Stimulated activated CD4-positive, alpha-beta T cell treated with anti-CD3 and anti-CD28 coated beads, Interleukin-4, amount 100 ng/mL, for 4 hours (primary cell): Measurements from ENCODE around the gene LZTS2.
A peak's percentile ranks its signal among the peaks of the same experiment; 100 is the strongest.
"Not testable (repeated sequence)": the region's sequence is repeated elsewhere in the genome, so short reads cannot be mapped to it uniquely, and the experiment has no call there.

Experiments used
- DNase-seq, 2 experiments: peaks; one replicate each; pipeline ENCODE4 v3.0.0-alpha.2; 2020

Gene LZTS2, protein sequence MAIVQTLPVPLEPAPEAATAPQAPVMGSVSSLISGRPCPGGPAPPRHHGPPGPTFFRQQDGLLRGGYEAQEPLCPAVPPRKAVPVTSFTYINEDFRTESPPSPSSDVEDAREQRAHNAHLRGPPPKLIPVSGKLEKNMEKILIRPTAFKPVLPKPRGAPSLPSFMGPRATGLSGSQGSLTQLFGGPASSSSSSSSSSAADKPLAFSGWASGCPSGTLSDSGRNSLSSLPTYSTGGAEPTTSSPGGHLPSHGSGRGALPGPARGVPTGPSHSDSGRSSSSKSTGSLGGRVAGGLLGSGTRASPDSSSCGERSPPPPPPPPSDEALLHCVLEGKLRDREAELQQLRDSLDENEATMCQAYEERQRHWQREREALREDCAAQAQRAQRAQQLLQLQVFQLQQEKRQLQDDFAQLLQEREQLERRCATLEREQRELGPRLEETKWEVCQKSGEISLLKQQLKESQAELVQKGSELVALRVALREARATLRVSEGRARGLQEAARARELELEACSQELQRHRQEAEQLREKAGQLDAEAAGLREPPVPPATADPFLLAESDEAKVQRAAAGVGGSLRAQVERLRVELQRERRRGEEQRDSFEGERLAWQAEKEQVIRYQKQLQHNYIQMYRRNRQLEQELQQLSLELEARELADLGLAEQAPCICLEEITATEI

DNA sequence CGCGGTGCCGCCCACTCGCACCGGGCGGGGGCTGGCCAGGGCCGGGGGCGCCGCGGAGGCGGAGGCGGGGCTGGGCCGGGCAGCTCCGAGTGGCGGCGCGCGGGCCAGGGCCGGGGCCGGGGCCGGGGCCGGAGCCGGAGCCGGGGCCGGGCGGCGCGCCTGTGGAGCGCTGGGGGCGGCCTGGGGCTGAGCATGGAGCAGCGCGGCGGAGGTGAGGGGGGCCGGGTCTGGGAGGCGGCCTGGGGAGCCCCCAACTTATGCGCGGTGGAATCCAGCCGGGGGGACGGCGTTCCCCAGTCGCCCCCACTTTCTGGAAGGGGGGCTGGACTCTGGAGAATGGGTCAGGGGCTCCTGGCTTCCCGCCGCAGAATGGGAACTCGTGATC is at the start of gene LZTS2:
TSS of gene LZTS2 (plus strand) at position 67 of the 385 bp plus-strand sequence. CDS start 2,731 bp downstream, outside the sequence.
- no peak for DNase-seq

DNA sequence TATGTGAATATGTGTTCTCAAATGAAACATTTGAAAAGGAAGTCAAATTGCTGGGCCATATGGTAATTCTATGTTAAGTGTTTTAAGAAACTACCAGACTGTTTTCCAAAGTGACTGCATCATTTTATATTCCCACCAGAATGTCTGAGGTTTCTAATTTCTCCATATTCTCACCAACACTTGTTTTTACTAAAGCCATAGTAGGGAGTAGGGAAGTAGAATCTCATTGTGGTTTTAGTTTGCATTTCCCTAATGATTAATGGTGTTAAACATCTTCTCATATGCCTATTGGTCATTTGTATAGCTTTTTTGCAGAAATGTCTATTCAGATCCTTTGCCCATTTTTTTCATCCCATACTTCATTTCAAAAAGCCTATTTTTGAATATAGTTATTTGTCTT is 39.4 kb upstream of the LZTS2 start:
- DNase-seq = no peak

DNA sequence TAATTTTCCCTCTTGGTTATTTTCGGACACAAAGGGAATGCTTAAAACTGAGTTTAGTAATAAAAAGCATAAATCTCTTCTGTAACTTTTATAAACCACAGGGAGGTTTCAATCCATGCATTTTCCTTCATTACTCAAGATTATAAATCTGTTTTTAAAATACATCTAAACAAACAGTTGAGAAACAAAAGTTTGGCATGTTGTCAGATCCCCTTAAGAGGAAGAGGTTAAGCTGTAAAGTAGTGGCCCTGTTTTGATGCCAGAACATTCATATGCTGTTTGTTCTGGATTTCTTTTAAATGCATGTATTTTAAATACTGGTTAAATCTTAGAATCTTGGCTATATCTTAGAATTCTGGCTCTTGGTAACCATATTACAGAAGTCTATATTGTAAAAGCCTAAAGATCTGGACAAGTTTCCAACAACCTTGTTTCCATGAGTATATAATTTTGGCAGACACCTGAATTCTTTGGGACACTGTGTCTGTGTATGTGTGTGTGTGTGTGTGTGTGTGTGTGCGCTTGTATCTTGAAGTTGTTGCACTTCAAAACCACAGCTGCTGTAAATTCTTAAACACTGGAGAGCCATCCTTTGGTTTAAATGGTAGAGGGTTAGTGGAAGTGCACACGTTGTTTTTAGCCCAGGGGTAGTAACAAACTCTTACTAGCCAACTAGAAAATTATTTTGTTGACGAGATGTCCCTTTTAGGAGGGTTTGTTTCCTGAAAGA is 37.1 kb upstream of the LZTS2 start:
- no peak for DNase-seq

GRCh38 chr10:100963826-100964225 is 35.8 kb upstream of the LZTS2 start:
- DNase-seq = no peak

GRCh38 chr10:100965820-100966219 is 33.8 kb upstream of the LZTS2 start:
- DNase-seq = no peak

DNA sequence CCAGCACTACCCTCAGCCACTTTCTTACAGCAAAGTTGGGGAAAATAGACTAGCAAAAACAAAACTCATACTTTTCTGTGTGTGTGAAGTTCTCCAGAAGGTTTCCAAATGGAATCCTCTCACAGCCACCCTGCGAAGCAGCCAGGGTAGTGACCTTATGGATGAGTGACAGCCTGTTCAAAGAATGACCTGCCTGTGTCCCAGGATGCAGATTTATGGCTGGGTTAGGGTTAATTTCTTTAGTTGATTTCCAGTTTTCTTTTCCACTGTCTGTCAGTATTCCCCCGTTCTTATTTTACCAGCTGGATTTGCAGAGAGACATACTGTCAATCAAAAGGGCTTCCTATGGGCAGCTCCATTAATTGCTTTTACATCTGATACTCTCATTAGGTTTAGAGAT is 32.7 kb upstream of the LZTS2 start:
- no peak for DNase-seq

- DNase-seq = no peak
These were observed 32.3 kb upstream of the LZTS2 start for GRCh38 chr10:100967332-100967731.

- no peak for DNase-seq
These were observed 31.4 kb upstream of the LZTS2 start for GRCh38 chr10:100968062-100968736.

GRCh38 chr10:100968863-100969186 is 30.8 kb upstream of the LZTS2 start:
- no peak for DNase-seq

- peak; percentile 11 to 42 for DNase-seq
These were observed 30.2 kb upstream of the LZTS2 start, which contains the start of gene SEMA4G for GRCh38 chr10:100969187-100970075. Gene SEMA4G (plus strand): TSS chr10:100969504. CDS start chr10:100972913, 3,409 bp downstream.

GRCh38 chr10:100970076-100970913 is 29.3 kb upstream of the LZTS2 start:
- DNase-seq = peak in 1 of 2 experiments; percentile 18

DNA sequence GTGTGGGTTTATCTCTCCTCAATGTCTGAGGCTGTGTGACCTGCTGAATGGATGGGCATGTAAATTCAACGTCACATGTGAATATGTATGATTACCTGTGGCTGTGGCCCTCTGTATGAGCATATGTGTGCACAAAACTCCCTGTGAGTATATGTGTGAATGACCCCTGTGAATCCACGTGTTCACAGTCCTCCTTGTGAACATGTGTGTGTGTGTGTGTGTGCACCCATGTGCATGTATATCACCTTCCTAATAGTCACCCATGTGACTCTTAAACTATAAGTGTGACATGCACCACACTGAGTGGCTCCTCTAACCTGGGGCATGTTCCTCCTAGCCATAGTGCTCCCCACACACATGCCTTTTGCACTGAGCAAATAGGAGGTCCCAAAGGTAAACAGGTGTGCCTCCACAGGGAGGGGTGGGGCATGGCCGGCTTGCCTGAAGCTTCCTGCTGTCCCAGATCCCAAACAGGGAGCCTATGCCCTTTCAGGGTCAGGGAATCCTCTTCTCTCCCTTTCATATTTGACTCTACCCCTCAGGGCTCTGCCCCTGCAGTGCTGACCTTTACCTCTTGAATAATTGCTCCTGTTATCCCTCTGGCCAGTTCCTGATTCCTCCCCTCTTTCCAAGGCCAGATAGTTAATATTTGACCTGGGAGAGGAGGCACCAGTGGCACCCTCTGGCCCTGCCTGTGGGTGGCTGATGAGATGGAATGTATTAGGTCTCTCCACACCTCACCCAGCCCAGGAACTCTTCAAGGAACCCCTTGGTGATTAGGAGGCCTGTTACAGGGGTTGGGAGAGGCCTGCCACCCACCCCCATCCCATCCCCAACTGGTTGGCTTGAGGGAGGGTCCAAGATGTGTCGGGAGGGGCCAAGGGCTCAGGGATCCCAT is 28.4 kb upstream of the LZTS2 start:
- no peak for DNase-seq

DNA sequence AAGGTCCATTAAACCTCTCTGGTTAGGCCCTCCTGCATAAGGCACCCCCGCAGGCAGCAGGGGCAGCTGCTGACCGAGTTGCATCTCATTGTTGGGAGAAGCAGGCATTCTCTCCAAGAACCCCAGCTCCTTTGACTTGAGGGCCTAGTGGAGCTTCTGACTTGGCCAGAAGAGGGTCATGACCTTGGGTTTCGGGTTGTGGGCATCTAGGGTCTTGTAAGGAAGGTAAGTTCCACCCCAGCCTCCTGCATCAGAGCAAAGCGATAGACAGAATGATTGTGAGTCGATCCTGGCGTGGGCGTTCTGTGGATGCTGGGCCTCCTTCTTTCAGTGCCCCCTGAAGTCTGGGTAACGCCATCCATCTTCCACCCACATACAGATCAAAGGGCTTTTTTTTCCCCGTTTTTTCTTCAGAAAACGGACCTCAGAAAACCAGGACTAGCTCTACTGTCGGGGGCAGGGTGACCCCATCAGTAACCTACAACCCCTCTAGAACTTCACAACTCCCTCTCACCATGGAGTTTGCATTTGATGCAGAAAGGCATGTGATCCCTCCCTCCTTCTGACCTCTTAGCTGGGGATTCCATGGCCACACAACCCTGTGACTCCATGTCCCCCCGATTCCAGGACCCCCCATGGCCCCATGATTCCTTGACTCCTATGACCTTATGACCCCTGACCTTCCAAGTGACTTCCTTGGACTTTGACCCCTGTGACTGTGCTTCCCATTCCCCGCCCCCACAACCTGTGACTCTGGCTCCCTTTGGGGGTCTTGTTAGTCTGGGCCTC is 27.3 kb upstream of the LZTS2 start:
- no peak for DNase-seq

DNA sequence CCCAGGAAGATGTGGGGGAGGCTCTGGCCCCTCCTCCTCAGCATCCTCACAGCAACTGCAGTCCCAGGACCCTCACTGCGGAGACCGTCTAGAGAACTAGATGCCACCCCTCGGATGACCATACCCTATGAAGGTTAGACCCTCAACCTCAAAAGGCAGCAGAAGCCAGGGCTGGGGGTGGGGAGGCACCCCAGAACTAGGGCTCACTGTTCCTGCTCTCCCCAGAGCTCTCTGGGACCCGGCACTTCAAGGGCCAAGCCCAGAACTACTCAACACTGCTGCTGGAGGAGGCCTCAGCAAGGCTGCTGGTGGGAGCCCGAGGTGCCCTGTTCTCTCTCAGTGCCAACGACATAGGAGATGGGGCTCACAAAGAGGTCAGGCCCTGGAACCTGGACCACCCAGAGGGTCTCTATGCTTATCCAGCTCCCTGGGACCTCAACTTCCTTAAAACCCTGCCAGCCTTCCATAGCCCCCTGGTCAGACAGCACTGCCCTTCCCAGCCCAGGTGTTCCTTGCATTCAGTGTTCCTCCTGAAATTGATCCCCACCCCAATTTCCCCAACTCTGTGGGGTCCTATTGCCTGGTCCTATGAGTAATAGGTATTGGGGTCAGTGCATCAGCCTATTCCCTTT is 26.6 kb upstream of the LZTS2 start:
- no peak for DNase-seq

GRCh38 chr10:100975397-100975796 is 24.2 kb upstream of the LZTS2 start:
- not testable (repeated sequence) for DNase-seq

- no peak for DNase-seq
These were observed 22.7 kb upstream of the LZTS2 start for GRCh38 chr10:100976906-100977305.

DNA sequence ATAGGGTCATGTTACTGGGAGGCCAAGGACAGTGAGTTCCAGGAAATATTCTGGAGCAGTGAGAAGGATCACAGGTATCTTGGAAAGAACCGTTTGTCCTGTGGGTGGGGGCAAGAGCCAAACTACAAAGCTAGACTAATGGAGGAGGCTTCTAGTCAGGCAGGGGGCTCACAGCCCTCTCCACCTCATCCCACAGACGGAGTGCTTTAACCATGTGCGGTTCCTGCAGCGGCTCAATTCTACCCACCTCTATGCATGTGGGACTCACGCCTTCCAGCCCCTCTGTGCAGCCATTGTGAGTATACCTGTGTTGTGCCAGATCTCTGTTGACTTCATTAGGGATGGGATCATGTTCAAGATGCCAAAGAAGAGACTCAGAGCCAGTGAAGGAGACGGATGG is 22.2 kb upstream of the LZTS2 start:
- DNase-seq = no peak

DNA sequence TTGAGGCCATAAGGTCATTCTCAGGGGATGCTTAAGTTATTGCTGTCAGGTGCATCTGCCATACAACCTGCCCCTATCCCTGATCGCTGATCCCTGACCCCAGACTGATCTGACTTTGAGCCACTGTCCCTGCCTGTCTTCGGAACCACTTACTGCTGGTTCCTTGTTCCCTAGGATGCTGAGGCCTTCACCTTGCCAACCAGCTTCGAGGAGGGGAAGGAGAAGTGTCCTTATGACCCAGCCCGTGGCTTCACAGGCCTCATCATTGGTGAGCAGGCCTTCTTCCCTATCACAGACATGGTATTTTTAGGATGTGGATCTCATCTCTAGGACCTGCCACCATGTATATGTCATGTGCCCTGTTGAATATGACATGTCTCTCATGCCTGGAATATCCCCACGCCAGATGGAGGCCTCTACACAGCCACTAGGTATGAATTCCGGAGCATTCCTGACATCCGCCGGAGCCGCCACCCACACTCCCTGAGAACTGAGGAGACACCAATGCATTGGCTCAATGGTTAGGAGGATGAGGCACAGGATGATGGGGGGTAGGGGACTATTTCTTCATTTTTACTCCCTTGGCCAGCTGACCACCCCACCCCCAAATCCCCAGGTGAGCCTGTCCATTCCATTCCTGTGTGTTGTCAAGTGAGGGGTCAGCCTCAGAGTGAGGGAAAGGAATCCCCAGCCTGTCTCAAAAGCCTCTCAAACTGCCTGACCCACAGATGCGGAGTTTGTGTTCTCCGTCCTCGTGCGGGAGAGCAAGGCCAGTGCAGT is 21.3 kb upstream of the LZTS2 start:
- DNase-seq = no peak
